Cardiac muscle cell (in vitro differentiated cells and primary cell): Measurements from ENCODE around the gene SLC24A3. TPM values are rescaled to one million over a fixed set of nuclear protein-coding genes. Genes with fewer than 3 reads are reported as not detected.

Source experiments
- DNase-seq, 2 donors: peaks; one replicate each; pipeline versions ENCODE4 v3.0.0 to v3.0.0-alpha.2; 2010 to 2017; ENCODE audit warnings: low read depth in 1 of 2, low spot score in 1 of 2
- H3K27ac ChIP-seq: fragments of 200-600 bp; sonication (generic); 2 replicates; pipeline ENCODE4 v1.5.1; 2016
- H3K27me3 ChIP-seq: fragments of 200-600 bp; sonication (generic); 2 replicates; pipeline ENCODE4 v1.6.0; 2016; ENCODE audit warnings: control low read depth
- H3K36me3 ChIP-seq: fragments of 200-600 bp; sonication (generic); 2 replicates; pipeline ENCODE4 v1.5.1; 2016; ENCODE audit warnings: control low read depth
- H3K4me1 ChIP-seq: fragments of 200-600 bp; sonication (generic); 2 replicates; pipeline ENCODE4 v1.8.1; 2017; ENCODE audit warnings: low read depth, mild to moderate bottlenecking, mixed run types
- H3K4me3 ChIP-seq: fragments of 200-600 bp; sonication (generic); 2 replicates; pipeline ENCODE4 v1.5.1; 2016; ENCODE audit warnings: mild to moderate bottlenecking
- H3K9me3 ChIP-seq: fragments of 200-600 bp; sonication (generic); 2 replicates; pipeline ENCODE4 v1.5.1; 2017; ENCODE audit warnings: low read depth, mild to moderate bottlenecking, control low read depth
- CTCF ChIP-seq: IDR thresholded peaks from 2 replicates; pipeline ENCODE4 v1.5.1; 2012; ENCODE audit warnings: low read depth, mild to moderate bottlenecking, low read length
- polyA plus RNA-seq: library from polyadenylated mRNA; unstranded; fragments of >200 nt; fragmentation: Nextera tagmentation; extraction: Ambion mirVana; gene quantifications from 2 replicates; pipeline ENCODE4 v1.2.1, GENCODE V29; 2016
- total RNA-seq: library from RNA; depleted of rRNA; stranded (reverse); fragments of >200 nt; gene quantifications from 2 replicates; pipeline ENCODE4 v1.2.3, GENCODE V29; 2016

SLC24A3 gene
- total and polyA plus RNA-seq, 2 experiments from 2014 or later: 1.6 to 1.7 TPM

GRCh38 chr20:19478320-19478895, 266.0 kb downstream of the SLC24A3 start:
- Histone ChIP-seq H3K36me3 (no peaks in the 10 kb centered on the region), H3K9me3 (no peaks in the 10 kb centered on the region), H3K4me3 (no peak overlapping the region), H3K27ac (no peak overlapping the region), H3K4me1 (no peaks in the 10 kb centered on the region), H3K27me3 (no peaks in the 10 kb centered on the region)
- no peak for TF ChIP-seq CTCF
- no peak for DNase-seq

GRCh38 chr20:19482726-19483125, 270.3 kb downstream of the SLC24A3 start:
- H3K4me1 ChIP-seq: peaks cover 13% of the 10 kb centered on the region
- no peak overlapping the region for H3K27ac ChIP-seq
- H3K36me3 ChIP-seq: no peaks in the 10 kb centered on the region
- DNase-seq: no peak
- no peaks in the 10 kb centered on the region for H3K27me3 ChIP-seq
- TF ChIP-seq CTCF: no peak
- H3K9me3 ChIP-seq: no peaks in the 10 kb centered on the region
- H3K4me3 ChIP-seq: no peak overlapping the region

GRCh38 chr20:19483309-19483708, 270.9 kb downstream of the SLC24A3 start:
- peaks cover 13% of the 10 kb centered on the region for H3K4me1 ChIP-seq
- no peak overlapping the region for H3K4me3 ChIP-seq
- H3K27me3 ChIP-seq: no peaks in the 10 kb centered on the region
- DNase-seq: no peak
- no peaks in the 10 kb centered on the region for H3K36me3 ChIP-seq
- H3K27ac ChIP-seq: no peak overlapping the region
- no peaks in the 10 kb centered on the region for H3K9me3 ChIP-seq
- TF ChIP-seq CTCF: no peak

GRCh38 chr20:19486446-19486845, 274.0 kb downstream of the SLC24A3 start:
- Histone ChIP-seq H3K36me3 (no peaks in the 10 kb centered on the region), H3K4me3 (no peak overlapping the region), H3K27ac (no peak overlapping the region), H3K4me1 (peaks cover 13% of the 10 kb centered on the region), H3K27me3 (no peaks in the 10 kb centered on the region), H3K9me3 (no peaks in the 10 kb centered on the region)
- DNase-seq: no peak
- TF ChIP-seq CTCF: no peak

- Histone ChIP-seq H3K27ac (no peak overlapping the region), H3K27me3 (no peaks in the 10 kb centered on the region), H3K36me3 (no peaks in the 10 kb centered on the region), H3K4me3 (no peak overlapping the region), H3K9me3 (no peaks in the 10 kb centered on the region), H3K4me1 (peaks cover 13% of the 10 kb centered on the region)
- no peak for DNase-seq
- no peak for TF ChIP-seq CTCF
Measured at GRCh38 chr20:19487420-19487819, 275.0 kb downstream of the SLC24A3 start.
